NCI-H526 treated with DMSO at 0.1 percent for 48 hours (cell line): ENCODE results near the gene CCNK.
A peak's percentile ranks its signal among the peaks of the same experiment; 100 is the strongest.

ENCODE experiments used
- DNase-seq: peaks from one replicate; lab custom pipeline; 2025; lab: John Stamatoyannopoulos, UW

CCNK gene

DNA sequence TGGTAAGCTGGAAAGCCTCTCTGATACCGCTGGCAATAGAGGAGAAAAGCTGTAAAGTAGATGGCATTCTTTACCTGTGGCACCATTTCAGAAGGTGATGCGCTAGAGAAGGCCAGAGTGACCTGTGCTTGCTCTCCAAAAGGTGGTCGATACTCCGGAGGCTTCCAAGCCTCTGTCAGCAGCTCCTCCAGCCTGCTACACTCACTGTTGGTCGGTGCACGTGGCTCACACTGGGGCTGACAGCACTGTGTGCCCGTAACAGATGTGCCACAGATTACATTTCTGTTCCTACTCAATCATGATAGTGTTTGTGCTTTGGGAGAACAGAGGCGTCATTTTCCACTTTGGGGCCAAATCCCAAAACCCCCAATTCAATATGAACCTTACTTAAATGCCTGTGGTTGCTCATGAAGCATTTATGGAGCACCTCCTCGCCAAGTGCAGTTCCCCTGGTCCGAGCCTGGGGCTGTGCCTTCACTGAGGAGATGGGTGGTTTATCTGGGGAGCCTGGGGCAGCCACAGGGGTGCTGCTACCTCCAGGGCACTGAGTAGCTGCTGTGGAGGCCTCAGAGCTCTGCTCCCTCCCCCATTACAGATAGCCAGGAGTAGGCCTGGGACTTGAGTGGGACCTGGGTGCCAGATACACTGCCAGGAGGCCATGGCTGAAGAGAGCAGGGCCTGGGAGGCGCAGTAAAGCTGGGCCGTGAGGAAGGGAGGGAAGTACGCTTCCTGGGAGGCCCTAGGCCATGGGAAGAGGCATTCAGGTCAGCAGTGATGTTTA is 26.8 kb downstream of the CCNK start:
- no peak for DNase-seq

DNA sequence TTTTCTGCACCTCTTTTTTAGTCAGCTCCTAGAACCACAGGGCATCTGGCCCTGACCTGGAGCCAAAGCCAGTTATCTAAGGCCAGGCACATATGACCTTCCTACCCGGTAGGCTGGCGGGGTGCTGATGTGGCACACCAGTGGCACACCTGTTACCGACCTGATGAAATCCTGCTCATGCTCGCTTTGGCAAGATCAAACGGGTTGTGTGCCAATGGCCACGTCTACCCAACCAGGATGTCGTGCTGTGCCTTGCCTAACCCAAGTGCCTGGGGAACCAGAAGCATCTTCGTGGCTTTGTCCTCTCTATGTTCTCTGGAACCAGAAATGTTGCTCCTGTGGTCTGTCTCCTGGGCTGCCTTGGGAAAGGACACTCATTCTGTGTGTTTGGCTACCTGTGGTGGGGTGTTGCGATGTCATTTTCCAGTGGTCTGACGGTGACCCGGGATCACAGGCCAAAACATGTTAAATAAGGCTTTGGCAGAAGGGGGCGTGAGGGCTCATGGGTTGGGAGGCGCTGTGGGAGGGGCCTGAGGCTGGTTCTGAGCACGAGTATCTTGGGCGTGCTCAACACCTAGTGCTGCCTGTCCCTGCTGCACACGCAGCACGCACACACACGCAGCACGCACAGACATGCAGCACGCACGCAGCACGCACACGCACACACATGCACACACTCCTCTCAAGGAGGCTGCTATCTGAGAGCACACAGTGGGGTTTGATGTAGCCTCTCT is 27.9 kb downstream of the CCNK start:
- DNase-seq, result no peak

DNA sequence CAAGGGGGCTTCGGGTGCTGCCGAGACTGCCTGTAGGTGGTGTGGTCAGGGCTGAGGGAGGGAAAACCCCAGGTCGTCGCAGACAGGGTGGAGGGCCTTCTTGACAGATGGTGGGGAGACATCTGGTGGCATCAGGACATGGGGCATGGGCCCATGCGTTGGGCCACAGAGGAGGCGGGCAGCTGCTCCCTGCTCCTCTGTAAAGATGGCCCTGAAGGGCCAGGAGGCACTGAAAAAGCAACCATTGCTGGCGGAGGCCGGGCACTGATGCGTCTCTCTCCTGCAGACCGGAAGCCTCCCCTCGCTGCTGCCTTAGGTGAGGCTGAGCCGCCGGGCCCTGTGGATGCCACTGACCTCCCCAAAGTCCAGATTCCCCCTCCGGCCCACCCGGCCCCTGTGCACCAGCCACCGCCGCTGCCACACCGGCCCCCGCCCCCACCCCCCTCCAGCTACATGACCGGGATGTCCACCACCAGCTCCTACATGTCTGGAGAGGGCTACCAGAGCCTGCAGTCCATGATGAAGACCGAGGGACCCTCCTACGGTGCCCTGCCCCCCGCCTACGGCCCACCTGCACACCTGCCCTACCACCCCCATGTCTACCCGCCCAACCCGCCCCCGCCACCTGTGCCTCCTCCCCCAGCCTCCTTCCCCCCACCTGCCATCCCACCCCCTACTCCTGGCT is 28.8 kb downstream of the CCNK start:
- no peak for DNase-seq

GRCh38 chr14:99510556-99511139 is 29.4 kb downstream of the CCNK start:
- no peak for DNase-seq

DNA sequence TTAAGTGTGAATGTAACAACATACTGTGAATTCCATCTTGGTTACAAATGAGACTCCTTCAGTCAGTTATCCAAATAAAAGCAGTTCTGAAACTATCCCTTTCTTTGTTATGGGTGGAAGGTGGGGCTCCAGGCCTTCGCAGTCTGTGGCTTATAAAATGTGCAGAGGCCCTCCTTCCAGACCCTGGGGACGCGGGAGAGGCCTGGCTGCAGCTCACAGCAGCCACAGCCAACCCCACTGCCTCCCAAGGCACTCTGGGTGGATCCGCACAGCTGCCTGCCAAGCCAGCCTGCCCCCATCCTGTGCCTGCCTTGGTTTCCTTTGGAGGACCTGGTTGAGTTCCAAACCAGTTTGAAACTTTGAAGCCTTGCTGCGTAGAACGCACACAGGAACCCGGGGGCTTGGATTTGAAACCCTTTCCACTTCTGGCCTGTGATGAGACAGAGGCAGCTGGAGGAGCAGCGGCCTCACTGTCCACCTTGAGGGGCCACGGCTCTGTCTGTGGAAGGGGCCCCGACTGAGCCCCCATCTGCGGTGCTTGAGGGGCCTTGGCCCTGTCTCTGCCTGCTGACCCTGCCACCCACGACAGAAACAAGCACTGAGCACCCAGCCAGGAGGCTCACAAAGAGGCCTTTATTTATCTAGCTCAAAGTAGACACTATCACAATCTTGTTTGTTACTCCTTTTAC is 30.4 kb downstream of the CCNK start:
- no peak for DNase-seq

GRCh38 chr14:99512110-99512449 is 30.9 kb downstream of the CCNK start:
- DNase-seq, result no peak

DNA sequence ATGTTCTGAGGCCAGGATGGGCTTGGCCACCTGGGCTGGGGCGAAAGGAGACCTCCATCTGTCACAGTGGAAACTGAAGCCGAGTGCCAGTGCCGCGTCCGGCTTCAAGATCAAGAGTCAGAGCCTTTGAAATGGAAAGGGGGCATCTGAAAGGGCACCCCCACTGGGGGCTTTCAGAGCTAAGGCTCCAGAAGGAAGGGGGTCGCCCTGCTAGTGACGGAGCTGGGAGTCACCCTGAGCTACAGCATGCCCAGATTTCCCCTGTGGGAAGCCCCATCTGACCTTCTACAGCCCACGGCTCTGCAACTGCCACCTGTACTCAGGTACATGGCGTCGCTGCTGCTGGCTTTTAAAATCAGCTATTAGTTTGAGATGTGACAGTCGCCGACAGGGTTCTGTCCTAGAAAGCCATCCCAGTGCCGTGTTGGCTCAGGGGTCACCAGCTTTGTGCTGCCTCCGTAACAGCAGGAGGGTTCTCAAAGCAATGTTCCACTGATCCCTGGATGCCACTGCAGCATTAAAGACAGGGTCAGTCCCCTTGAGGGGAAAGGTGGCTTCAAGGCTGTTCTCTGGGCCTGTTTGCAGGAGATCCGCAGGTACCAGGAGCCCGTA is 31.5 kb downstream of the CCNK start:
- no peak for DNase-seq

DNA sequence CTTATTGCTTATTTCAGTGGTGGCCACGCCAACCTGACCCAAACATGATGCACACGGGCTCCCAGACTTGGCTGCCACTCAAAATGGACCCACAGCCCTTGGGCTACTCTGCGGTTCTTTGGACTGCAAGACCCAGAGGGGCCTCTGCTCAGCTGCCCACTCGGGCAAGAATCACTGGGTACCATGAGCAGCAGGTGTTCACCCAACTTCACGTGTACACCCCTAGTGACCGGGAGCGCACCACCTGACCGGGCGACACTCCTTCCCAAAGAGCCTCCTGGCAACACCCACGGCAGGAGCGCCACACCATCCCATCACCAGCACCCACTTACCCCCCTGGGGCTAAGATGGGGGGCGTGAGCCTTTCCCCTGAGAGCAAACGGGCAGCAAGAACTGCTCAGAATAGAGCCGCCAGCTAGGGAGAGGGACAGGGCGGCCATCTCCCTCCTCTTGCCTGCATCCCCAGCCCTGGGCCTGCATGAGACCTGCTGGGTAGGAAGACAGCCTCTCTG is 32.0 kb downstream of the CCNK start:
- no peak for DNase-seq

DNA sequence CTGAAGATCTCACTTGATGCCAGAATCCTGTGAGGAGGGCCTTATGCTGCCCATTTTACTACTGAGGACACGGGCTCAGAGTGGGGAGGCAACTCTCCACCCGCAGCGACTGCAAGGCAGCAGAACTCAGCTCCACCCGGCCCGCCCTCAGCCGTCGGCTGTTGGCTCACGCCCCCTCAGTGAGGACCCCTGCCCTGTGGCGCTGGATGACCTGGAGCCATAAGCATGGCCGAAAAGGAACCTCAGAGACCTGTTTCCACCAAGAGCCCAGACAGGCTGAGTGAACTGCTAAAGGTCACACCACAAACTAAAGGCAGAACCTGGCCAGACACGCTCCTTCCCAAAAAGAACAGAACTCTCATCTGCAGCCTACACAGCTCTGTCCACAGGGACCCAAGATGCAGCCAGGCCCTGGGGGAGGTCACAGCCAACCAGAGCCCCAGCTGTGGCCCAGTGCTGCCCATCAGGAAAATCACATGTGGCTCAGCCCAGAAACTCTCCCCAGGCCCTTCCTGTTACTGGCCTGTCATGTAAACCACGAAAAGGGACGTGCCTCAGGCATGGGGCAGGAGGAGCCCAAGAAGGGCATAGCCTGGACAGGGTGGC is 32.8 kb downstream of the CCNK start:
- no peak for DNase-seq

DNA sequence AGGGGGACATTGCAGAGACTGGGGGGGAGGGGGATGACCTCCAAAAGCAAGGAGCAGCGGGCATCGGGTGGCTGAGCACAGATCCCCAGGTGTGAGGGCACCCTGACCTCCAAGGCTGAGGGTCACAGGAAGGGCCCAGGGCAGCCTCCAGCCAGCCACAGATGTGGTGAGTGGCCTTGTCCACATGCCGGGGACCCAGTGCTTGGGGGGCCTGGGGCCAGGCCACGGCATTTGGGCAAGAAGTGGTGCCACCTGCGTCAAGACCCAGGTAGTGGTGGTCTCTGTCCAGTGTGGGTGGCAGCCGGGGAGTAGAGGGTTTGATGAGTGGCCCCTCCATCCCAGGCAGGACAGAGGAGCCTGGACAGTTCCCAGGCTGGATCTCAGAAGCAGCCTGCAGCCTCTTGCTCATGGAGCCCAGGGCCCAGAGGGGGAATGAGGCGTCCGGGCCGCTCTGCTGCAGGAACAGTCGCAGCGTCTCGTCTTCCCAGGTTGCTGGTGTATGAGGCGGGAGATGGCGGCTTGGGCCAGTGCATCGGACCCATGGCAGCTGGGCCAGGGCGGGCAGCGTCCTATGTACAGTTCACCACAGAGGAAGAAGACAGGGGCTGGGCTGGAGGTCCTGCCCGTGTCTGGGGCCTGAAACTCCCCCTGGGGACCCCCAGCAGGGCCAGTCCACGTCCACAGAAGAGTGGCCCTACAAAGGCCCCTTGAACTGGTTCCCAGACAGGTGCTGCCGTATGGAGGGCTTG is 33.5 kb downstream of the CCNK start:
- no peak for DNase-seq

DNA sequence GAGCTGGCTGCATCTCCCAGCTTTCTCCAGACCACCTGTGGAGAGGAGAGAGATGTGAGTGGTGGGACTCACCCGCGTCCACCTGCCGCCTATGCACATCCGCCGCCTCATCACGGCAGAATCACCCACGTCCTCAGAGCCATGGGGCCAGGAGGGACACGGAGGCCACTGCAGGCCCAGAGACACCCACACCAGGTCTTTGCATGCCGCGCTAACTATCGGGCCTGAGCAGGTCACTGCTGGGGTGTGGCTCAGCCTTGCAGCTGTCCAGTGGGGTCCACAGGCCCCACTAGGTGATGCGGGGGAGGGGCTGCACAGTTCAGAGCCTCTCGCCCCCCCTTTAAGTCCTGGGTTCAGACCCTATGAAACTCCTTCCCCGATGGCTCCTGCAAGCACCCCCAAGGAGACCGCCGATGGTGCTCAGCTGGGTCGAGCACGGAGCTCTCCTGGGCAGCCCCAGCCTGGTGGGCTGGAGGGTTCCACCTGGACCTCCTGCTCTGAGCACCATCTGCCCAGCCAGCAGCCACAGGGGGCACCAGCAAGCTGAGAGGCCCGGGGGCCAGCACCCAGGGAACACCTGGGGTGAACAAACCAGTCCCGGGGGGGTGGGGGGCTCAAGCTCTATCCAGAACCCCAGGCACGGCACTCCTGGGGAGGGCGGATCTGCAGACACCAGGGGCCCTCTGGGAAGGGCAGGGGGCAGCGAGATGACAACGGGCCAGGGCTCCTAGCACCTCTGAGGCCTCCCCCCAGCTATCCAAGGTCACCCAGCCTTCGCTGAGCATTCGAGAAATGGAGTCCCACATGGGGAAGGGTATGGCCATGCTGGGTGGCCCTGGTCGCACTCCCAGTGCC is 34.3 kb downstream of the CCNK start:
- DNase-seq, result no peak

GRCh38 chr14:99516156-99516870 is 35.1 kb downstream of the CCNK start:
- DNase-seq, result no peak

GRCh38 chr14:99516871-99517642 is 35.8 kb downstream of the CCNK start:
- DNase-seq, result no peak

DNA sequence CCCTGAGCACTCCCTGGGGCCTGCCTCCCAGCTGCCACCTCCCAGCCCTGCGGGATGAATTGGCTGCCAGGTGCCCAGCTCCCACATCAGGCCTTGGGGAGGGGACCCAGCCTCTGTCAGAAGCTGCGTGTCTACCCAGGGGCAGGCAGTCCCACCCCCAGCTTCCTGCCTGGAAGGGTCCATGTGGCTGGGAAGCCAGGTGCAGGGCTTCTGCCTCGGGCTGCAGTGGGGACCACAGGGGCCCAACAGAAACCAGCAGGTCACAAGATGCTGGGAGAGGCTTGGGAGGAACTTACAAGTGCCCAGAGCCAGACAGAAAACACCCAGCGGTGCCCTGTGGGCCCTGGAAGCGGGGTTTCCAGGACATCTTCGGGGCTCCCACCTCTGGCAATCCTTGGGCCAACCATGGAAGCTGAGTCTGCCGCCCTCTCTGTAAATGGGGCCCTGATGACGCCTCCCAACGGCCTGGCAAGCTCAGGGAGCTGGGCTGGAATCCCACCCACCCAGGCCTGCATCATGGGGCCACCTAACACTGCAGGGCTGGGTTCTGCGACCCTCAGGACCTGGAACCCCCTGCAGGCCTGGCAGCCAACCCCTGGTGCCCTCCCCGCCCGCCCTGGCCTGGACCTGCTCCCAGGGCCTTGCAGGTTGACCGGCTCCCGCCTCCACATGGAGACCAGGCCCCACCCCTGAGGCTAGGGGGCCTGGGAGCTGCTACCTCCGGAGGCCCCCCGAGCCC is 36.6 kb downstream of the CCNK start:
- no peak for DNase-seq

GRCh38 chr14:99518441-99519346 is 37.5 kb downstream of the CCNK start:
- DNase-seq, result peak; percentile 6

DNA sequence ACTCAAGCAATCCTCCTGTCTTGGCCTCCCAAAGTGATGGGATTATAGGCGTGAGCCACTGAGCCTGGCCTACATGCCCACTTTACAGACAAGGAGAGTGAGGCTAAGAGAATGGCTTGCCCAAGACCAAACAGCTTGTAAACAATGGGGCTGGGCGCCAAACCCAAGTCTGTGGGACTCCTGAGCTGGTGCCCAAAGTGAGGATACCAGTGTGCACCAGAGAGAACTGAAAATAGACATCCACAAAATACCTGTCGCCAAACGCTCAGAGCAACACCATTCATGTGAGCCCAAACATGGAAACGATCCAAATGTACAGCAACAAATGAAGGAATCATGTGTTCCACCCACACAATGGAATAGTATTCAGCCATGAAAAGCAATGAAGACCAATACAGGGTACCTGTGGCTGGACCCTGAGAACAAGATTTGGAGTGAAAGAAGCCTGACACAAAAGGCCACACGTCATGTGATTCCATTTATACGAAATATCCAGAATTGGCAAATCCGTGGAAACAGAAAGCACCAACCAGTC is 38.2 kb downstream of the CCNK start:
- DNase-seq, result no peak
